GM12872 (cell line): ENCODE data around the gene POLE2.

Source experiments
- TF ChIP-seq, protein P1 (sequence below): IDR thresholded peaks from 3 replicates; pipeline ENCODE4 v1.5.1; 2011; ENCODE audit warnings: low read depth, mild to moderate bottlenecking, low read length, moderate library complexity; ENCODE audit not compliant: insufficient read depth

The POLE2 gene

GRCh38 chr14:49594347-49595091, 93.5 kb downstream of the POLE2 start:
- TF ChIP-seq, protein P1, sequence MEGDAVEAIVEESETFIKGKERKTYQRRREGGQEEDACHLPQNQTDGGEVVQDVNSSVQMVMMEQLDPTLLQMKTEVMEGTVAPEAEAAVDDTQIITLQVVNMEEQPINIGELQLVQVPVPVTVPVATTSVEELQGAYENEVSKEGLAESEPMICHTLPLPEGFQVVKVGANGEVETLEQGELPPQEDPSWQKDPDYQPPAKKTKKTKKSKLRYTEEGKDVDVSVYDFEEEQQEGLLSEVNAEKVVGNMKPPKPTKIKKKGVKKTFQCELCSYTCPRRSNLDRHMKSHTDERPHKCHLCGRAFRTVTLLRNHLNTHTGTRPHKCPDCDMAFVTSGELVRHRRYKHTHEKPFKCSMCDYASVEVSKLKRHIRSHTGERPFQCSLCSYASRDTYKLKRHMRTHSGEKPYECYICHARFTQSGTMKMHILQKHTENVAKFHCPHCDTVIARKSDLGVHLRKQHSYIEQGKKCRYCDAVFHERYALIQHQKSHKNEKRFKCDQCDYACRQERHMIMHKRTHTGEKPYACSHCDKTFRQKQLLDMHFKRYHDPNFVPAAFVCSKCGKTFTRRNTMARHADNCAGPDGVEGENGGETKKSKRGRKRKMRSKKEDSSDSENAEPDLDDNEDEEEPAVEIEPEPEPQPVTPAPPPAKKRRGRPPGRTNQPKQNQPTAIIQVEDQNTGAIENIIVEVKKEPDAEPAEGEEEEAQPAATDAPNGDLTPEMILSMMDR = no peak
